Neural cell (in vitro differentiated cells): Measurements from ENCODE around the gene C11orf21. TPM values are rescaled to one million over a fixed set of nuclear protein-coding genes. Genes with fewer than 3 reads are reported as not detected.

Experiments used
- H2AFZ ChIP-seq: fragments of 200-600, 300-800 bp; sonication (generic), shearing (Covaris generic); 2 replicates; pipeline ENCODE4 v1.6.0; 2014; ENCODE audit warnings: low read depth, mild to moderate bottlenecking, antibody characterized with exemption, low read length, moderate library complexity
- H3F3A ChIP-seq: fragments of 200-600 bp; shearing (Covaris generic); 2 replicates; pipeline ENCODE4 v1.6.1; 2016; ENCODE audit warnings: mild to moderate bottlenecking, moderate library complexity, mixed read lengths, antibody characterized with exemption, low read length; ENCODE audit not compliant: insufficient read depth, poor library complexity, severe bottlenecking
- H3K27ac ChIP-seq: fragments of 200-600, 300-800 bp; sonication (generic), shearing (Covaris generic); 2 replicates; pipeline ENCODE4 v1.5.1; 2014; ENCODE audit warnings: mild to moderate bottlenecking, low read length, moderate library complexity
- H3K27me3 ChIP-seq: fragments of 300-800, 200-600 bp; sonication (generic), shearing (Covaris generic); 2 replicates; pipeline ENCODE4 v1.6.0; 2014; ENCODE audit warnings: mild to moderate bottlenecking, low read depth, low read length, moderate library complexity; ENCODE audit not compliant: insufficient read depth
- H3K36me3 ChIP-seq: fragments of 300-800, 200-600 bp; sonication (generic), shearing (Covaris generic); 2 replicates; pipeline ENCODE4 v1.5.1; 2014; ENCODE audit warnings: mild to moderate bottlenecking, antibody characterized with exemption, low read length, moderate library complexity; ENCODE audit not compliant: insufficient read depth
- H3K4me2 ChIP-seq: fragments of 300-800, 200-600 bp; sonication (generic), shearing (Covaris generic); 2 replicates; pipeline ENCODE4 v1.6.0; 2014; ENCODE audit warnings: mild to moderate bottlenecking, low read length
- H3K4me3 ChIP-seq: fragments of 300-800, 200-600 bp; sonication (generic), shearing (Covaris generic); 2 replicates; pipeline ENCODE4 v1.5.1; 2014; ENCODE audit warnings: mild to moderate bottlenecking, low read length, moderate library complexity
- H3K79me2 ChIP-seq: fragments of 200-600 bp; shearing (Covaris generic); replicated peaks from 2 replicates; pipeline ENCODE4 v1.6.0; 2014; ENCODE audit warnings: mild to moderate bottlenecking, low read length, moderate library complexity; ENCODE audit not compliant: insufficient read depth
- H3K9ac ChIP-seq: fragments of 300-800, 200-600 bp; sonication (generic), shearing (Covaris generic); 2 replicates; pipeline ENCODE4 v1.6.1; 2016; ENCODE audit warnings: mild to moderate bottlenecking, low read length, mixed read lengths
- H3K9me2 ChIP-seq: fragments of 200-600 bp; shearing (Covaris generic); 2 replicates; pipeline ENCODE4 v1.6.1; 2016; ENCODE audit warnings: mild to moderate bottlenecking, low read length, mixed read lengths; ENCODE audit not compliant: insufficient read depth
- H3K9me3 ChIP-seq: fragments of 200-600, 300-800 bp; sonication (generic), shearing (Covaris generic); 2 replicates; pipeline ENCODE4 v1.6.1; 2016; ENCODE audit warnings: mild to moderate bottlenecking, mixed run types, low read length, moderate library complexity, mixed read lengths
- H4K20me1 ChIP-seq: fragments of 200-600 bp; shearing (Covaris generic); 2 replicates; pipeline ENCODE4 v1.6.1; 2016; ENCODE audit warnings: mild to moderate bottlenecking, mixed run types; ENCODE audit not compliant: insufficient read depth
- EP300 ChIP-seq: fragments of 450-650 bp; conservative IDR thresholded peaks from 2 replicates; pipeline ENCODE4 v1.6.1; 2014; ENCODE audit warnings: antibody characterized with exemption, mild to moderate bottlenecking, moderate library complexity; ENCODE audit not compliant: poor library complexity, severe bottlenecking
- EZH2 ChIP-seq: fragments of 200-600, 300-800 bp; shearing (Covaris generic), sonication (generic); IDR thresholded peaks from 2 replicates; pipeline ENCODE4 v1.6.1; 2014; ENCODE audit warnings: antibody characterized with exemption, low read length, borderline replicate concordance, mild to moderate bottlenecking; ENCODE audit not compliant: insufficient read depth, poor library complexity, severe bottlenecking
- MXI1 ChIP-seq: fragments of 450-650 bp; conservative IDR thresholded peaks from 2 replicates; pipeline ENCODE4 v1.6.1; 2014; ENCODE audit warnings: antibody characterized with exemption, mild to moderate bottlenecking; ENCODE audit not compliant: poor library complexity, severe bottlenecking
- POLR2AphosphoS5 ChIP-seq: IDR thresholded peaks from 2 replicates; pipeline ENCODE4 v1.6.1; 2012
- RAD21 ChIP-seq: fragments of 450-650 bp; conservative IDR thresholded peaks from 2 replicates; pipeline ENCODE4 v1.6.1; 2014; ENCODE audit warnings: antibody characterized with exemption, mild to moderate bottlenecking, moderate library complexity
- SMC3 ChIP-seq: fragments of 450-650 bp; conservative IDR thresholded peaks from 2 replicates; pipeline ENCODE4 v1.6.1; 2014; ENCODE audit warnings: antibody characterized with exemption, mild to moderate bottlenecking, moderate library complexity; ENCODE audit not compliant: poor library complexity
- TAF1 ChIP-seq: IDR thresholded peaks from 2 replicates; pipeline ENCODE4 v1.6.1; 2012; ENCODE audit warnings: low read depth
- polyA plus RNA-seq: library from polyadenylated mRNA; depleted of rRNA; stranded (reverse); fragments of >200 nt; gene quantifications from 2 replicates; pipeline ENCODE4 v1.2.3, GENCODE V29; 2014
- TF ChIP-seq, protein P1 (sequence below): IDR thresholded peaks from 2 replicates; pipeline ENCODE4 v1.6.1; 2012; ENCODE audit warnings: borderline replicate concordance
- TF ChIP-seq, protein P2 (sequence below): fragments of 450-650 bp; IDR thresholded peaks from 2 replicates; pipeline ENCODE4 v1.5.1; 2014; ENCODE audit warnings: antibody characterized with exemption, mild to moderate bottlenecking, moderate library complexity; ENCODE audit not compliant: poor library complexity, severe bottlenecking

The C11orf21 gene
- polyA plus RNA-seq, 1 donor from 2014 or later, result not detected

DNA sequence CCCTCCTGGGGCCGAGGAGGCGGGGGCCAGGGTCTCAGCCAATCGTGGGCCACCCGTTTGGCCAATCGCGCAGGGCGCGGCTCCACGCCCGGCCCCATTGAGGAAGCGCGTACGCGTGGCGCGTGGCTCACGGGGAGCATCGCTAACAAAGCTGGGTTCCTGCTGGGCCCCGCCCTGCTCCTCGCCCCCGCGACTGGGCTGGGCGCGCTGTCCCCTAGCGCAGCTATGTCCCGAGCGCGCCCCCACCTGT lies 30.7 kb downstream of the C11orf21 start:
- H3K4me3 ChIP-seq, result peak overlapping the region; percentile 59
- TF ChIP-seq POLR2AphosphoS5 (no peak), MXI1 (no peak), TAF1 (no peak), RAD21 (no peak), SMC3 (no peak), EZH2 (no peak), EP300 (no peak)
- TF ChIP-seq, protein P1, sequence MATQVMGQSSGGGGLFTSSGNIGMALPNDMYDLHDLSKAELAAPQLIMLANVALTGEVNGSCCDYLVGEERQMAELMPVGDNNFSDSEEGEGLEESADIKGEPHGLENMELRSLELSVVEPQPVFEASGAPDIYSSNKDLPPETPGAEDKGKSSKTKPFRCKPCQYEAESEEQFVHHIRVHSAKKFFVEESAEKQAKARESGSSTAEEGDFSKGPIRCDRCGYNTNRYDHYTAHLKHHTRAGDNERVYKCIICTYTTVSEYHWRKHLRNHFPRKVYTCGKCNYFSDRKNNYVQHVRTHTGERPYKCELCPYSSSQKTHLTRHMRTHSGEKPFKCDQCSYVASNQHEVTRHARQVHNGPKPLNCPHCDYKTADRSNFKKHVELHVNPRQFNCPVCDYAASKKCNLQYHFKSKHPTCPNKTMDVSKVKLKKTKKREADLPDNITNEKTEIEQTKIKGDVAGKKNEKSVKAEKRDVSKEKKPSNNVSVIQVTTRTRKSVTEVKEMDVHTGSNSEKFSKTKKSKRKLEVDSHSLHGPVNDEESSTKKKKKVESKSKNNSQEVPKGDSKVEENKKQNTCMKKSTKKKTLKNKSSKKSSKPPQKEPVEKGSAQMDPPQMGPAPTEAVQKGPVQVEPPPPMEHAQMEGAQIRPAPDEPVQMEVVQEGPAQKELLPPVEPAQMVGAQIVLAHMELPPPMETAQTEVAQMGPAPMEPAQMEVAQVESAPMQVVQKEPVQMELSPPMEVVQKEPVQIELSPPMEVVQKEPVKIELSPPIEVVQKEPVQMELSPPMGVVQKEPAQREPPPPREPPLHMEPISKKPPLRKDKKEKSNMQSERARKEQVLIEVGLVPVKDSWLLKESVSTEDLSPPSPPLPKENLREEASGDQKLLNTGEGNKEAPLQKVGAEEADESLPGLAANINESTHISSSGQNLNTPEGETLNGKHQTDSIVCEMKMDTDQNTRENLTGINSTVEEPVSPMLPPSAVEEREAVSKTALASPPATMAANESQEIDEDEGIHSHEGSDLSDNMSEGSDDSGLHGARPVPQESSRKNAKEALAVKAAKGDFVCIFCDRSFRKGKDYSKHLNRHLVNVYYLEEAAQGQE, result no peak
- TF ChIP-seq, protein P2, sequence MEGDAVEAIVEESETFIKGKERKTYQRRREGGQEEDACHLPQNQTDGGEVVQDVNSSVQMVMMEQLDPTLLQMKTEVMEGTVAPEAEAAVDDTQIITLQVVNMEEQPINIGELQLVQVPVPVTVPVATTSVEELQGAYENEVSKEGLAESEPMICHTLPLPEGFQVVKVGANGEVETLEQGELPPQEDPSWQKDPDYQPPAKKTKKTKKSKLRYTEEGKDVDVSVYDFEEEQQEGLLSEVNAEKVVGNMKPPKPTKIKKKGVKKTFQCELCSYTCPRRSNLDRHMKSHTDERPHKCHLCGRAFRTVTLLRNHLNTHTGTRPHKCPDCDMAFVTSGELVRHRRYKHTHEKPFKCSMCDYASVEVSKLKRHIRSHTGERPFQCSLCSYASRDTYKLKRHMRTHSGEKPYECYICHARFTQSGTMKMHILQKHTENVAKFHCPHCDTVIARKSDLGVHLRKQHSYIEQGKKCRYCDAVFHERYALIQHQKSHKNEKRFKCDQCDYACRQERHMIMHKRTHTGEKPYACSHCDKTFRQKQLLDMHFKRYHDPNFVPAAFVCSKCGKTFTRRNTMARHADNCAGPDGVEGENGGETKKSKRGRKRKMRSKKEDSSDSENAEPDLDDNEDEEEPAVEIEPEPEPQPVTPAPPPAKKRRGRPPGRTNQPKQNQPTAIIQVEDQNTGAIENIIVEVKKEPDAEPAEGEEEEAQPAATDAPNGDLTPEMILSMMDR, result no peak

DNA sequence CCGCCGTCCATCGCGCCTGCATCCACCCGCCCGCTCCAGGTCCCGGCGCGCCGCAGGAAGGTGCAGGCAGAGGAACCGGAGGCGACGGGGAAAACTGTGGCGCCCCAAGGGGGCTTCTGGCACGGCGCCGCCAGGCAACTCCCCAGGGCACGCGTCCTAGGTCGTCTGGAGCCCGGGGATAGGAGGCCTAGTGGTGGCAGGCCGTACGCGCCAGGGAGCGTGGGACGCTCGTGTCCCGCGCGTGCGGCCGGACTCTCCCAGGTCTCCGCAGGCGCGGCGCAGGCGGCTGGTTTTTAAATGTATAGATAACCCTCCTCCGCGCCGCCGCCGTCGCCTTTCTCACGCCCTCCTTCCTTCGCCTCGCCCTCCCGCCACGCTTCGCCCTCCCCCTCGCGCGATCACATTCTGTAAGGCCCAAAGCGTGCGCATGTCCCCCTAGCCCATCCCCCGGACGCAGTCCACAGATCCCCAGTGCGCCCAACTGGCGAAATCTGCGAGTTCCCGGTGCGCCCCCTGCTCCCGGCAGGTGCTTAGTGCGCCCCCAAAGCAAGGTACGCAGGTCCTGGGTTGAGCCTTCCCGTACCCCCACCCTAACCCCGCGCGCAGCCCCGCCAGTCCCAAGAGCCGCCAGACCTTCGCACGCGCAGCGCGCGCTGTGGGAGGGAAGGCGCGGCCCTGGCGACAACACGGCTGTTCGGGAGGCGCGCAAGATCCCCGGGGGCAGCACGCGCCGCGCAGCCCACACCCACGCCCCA lies 31.2 kb downstream of the C11orf21 start, which contains the start of gene ASCL2:
Gene ASCL2, minus strand, starts transcription at position 267 of the 755 bp plus-strand sequence. Its CDS starts 256 bp downstream, at position 11.
- TF ChIP-seq RAD21 (no peak), MXI1 (peak; percentile 3)
- Histone ChIP-seq H3F3A (no peaks in the 10 kb centered on the region), H4K20me1 (no peaks in the 10 kb centered on the region), H2AFZ (no peak within 1 kb of the TSS), H3K27ac (no peak within 1 kb of the TSS), H3K36me3 (no peaks in the 10 kb centered on the region), H3K9me3 (no peaks in the 10 kb centered on the region), H3K27me3 (peaks cover 60% of the 10 kb centered on the region), H3K9ac (no peak within 1 kb of the TSS), H3K79me2 (no peaks in the 10 kb centered on the region), H3K4me2 (no peak within 1 kb of the TSS), H3K9me2 (no peaks in the 10 kb centered on the region), H3K4me3 (peak within 1 kb of the TSS; percentile 59)

More for the DNA sequence above, 30.7 kb downstream of the C11orf21 start:
- Histone ChIP-seq H3K9me3 (no peaks in the 10 kb centered on the region), H3K79me2 (no peaks in the 10 kb centered on the region), H3K36me3 (no peaks in the 10 kb centered on the region), H3K27me3 (peaks cover 60% of the 10 kb centered on the region), H3K4me2 (no peak overlapping the region), H3K9me2 (no peaks in the 10 kb centered on the region), H4K20me1 (no peaks in the 10 kb centered on the region), H3F3A (no peaks in the 10 kb centered on the region), H3K9ac (no peak overlapping the region), H3K27ac (no peak overlapping the region), H2AFZ (no peak overlapping the region)
